Measurements from ENCODE around the gene CTF1.

Gene CTF1

DNA sequence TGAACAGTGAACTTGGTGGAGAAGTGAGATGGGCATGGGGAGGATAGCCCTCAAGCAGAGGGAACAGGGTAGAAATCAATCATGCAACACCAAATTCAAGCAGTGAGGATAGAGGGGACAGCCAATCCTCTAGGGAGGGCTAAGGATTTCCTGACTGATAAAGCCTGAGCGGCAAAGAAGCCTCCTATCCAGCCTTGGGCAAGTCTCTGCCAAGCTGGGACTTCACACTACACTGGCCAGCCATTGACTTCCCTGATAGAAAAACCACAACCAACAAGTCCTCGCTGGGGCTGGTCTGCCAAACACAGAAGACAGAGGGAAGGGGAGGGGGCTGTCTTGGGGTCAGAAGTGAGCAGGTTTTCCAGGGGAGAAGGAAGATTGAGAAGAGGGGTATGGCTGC is 24.5 kb downstream of the CTF1 start:
- TF ChIP-seq GATA3 (IDR thresholded peaks at IDR 0.05; ENCODE audit: low read depth, low read length) (no peak), GATA2 (IDR thresholded peaks at IDR 0.05; ENCODE audit: low read depth, low read length) (no peak)

DNA sequence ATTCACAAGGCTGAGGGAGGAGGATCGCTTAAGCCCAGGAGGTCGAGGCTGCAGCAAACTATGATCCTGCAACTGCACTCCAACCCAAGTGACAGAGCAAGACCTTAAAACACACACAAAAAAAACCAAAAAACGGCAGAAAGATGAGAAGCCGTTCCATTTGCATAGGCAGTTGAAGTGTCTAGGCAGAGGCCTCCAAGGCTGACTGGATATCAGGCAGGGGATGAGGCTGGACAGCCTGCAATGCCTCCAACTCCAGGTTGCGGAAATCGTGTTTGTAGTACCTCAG is 25.0 kb downstream of the CTF1 start:
- TF ChIP-seq GATA2 (IDR thresholded peaks at IDR 0.05; ENCODE audit: low read depth, low read length), result no peak
- no peak for TF ChIP-seq GATA3 (IDR thresholded peaks at IDR 0.05; ENCODE audit: low read depth, low read length)

DNA sequence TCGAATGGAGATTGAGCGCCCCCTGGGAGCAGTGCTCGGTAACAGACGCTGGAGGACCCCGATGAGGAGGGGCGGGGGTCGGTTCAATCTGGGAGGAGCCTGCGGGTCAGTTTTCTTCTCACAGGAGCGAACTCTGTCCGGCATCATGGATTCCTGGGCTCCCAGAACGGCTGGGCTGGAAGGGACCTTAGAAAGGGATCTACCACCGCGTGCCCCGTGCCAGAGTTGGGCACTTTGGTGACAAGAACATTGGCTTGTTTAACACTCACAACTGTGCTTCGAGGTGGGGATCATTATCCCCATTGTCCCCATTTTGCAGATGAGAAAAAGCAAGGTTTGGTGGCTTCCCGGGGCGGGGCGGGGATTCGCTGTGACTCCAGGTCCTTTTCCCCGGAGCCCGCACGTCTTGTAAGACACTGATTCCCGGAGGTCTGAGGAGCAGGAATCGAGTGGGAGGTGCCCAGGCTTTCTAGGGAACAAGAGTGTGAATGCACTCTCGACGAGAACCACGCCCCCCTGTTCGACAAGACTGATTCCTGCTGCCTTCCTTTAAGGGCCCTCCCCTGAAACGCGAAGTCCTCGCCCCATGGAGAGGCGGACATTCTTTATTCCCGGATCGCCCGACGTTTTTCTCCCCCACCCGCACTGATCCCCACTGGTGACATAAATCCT is 25.5 kb downstream of the CTF1 start:
- TF ChIP-seq GATA2 (IDR thresholded peaks at IDR 0.05; ENCODE audit: low read depth, low read length), result no peak
- TF ChIP-seq GATA3 (IDR thresholded peaks at IDR 0.05; ENCODE audit: low read depth, low read length), result no peak

DNA sequence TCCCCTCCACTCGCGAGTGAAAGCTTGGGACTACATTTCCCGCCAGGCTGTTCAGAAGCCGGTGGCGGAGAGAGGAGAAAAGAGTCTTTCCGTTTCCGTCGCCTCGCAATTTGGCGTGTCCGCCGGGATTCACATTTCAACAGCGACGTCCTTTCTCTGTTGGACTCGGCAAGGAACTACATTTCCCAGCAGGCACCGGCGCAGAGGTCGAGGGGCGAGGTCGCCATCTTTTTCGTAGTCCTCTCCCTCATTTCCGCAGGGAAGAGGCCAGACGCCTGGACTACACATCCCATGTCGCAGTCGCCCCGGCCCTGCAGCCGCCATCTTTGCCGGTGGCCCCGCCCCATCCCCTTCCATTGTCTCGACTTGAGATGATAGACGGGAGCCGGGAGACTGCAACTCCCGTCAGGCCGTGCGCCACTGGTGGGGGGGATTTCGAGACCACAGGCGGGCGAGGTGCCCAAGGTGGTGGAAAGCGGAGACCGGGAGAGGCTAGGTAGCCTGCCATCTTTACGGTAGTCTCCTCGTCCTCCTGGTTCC is 26.1 kb downstream of the CTF1 start:
- no peak for TF ChIP-seq GATA3 (IDR thresholded peaks at IDR 0.05; ENCODE audit: low read depth, low read length)
- TF ChIP-seq GATA2 (IDR thresholded peaks at IDR 0.05; ENCODE audit: low read depth, low read length), result no peak

DNA sequence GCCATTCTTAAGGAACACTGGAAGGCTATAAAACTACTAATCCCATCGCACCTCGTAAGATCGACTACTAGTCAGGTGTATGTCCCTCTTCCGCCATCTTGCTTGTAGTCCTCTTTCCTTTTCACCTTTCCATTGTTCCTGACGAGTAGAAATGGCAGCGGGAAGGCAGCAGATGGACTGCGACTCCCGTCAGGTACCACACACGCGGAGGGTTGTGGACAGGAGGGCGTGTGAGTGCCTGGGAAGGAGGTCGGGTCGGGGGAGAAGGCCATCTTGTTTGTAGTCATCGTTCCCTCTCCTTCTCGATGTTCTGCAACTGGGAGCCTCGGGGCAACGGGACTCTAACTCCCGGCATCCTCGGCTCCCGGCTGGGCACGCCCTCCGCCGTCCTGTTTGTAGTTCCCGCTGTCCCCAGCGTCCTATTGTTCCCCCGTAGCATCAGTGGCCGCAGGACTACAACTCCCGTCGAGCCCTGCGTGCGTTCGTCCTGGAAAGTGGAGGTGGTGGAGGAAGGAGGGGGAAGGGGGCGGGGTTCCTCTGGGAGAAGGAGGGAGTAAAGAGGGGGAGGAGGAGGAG is 26.6 kb downstream of the CTF1 start:
- TF ChIP-seq GATA2 (IDR thresholded peaks at IDR 0.05; ENCODE audit: low read depth, low read length), result no peak

- TF ChIP-seq GATA2 (IDR thresholded peaks at IDR 0.05; ENCODE audit: low read depth, low read length), result no peak
- TF ChIP-seq GATA3 (IDR thresholded peaks at IDR 0.05; ENCODE audit: low read depth, low read length), result no peak
These were observed 27.2 kb downstream of the CTF1 start, which contains the start of gene FBXL19 for GRCh38 chr16:30923554-30924075. Gene FBXL19, plus strand, starts transcription at chr16:30923572. Its CDS starts 2,183 bp downstream, at chr16:30925755.

- TF ChIP-seq GATA2 (IDR thresholded peaks at IDR 0.05; ENCODE audit: low read depth, low read length) (no peak), GATA3 (IDR thresholded peaks at IDR 0.05; ENCODE audit: low read depth, low read length) (no peak)
These were observed 27.9 kb downstream of the CTF1 start for GRCh38 chr16:30924076-30924912.

- TF ChIP-seq GATA3 (IDR thresholded peaks at IDR 0.05; ENCODE audit: low read depth, low read length) (no peak), GATA2 (IDR thresholded peaks at IDR 0.05; ENCODE audit: low read depth, low read length) (no peak)
These were observed 28.7 kb downstream of the CTF1 start for GRCh38 chr16:30924913-30925631.

DNA sequence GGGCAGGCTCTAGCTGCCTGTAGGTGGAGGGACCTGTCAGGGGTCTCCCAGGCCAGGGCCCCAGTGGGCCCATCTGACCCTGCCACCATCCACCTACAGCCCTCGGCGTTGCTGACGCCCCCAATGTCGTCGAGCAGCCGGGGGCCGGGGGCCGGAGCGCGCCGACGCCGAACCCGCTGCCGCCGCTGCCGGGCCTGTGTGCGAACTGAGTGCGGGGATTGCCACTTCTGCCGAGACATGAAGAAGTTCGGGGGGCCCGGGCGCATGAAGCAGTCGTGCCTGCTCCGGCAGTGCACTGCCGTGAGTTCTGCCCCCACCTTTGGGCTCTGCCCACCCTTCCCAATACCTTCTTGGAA is 29.2 kb downstream of the CTF1 start:
- TF ChIP-seq GATA2 (IDR thresholded peaks at IDR 0.05; ENCODE audit: low read depth, low read length) (no peak), GATA3 (IDR thresholded peaks at IDR 0.05; ENCODE audit: low read depth, low read length) (no peak)

DNA sequence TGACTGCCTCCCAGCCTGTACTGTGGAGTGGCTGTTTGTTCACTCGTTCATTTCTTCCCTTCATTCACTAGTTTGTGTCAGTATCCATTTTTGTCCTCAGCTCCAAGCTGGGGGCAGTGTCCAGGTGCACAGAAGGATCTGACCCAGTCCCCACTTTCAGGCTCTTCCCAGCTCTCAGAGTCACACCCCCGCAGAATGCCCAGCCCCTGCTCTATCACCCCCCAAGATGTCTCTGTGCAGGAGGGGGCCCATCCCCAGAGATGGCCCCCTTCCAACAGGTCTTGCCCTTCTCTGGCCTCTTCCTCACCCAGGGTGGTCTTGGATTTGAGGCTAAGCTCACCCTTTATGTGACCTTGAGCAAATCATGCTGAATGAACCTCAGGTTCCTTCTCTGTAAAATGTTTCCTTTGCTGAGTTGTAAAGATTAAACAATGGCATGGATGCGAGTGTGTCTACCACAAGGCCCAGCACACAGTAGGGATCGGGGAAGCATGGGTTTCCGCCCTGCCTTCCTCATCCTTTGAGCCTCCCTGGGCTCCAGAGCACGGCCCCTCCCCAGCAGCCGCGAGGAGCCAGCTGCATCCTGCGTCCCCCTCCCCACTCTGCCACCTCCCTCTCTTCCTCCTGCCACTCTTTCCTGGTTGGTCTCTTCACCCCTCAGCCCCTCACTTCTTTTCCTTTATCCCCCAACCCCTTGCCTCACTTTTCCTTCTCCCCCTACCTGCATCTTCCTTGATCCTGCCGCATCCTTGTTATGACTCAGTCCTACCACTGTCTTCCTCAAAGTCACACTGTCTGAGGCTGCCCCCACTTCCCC is 29.8 kb downstream of the CTF1 start:
- TF ChIP-seq GATA2 (IDR thresholded peaks at IDR 0.05; ENCODE audit: low read depth, low read length) (no peak), GATA3 (IDR thresholded peaks at IDR 0.05; ENCODE audit: low read depth, low read length) (no peak)

GRCh38 chr16:30926937-30927788 is 30.7 kb downstream of the CTF1 start:
- TF ChIP-seq GATA2 (IDR thresholded peaks at IDR 0.05; ENCODE audit: low read depth, low read length) (no peak), GATA3 (IDR thresholded peaks at IDR 0.05; ENCODE audit: low read depth, low read length) (no peak)

DNA sequence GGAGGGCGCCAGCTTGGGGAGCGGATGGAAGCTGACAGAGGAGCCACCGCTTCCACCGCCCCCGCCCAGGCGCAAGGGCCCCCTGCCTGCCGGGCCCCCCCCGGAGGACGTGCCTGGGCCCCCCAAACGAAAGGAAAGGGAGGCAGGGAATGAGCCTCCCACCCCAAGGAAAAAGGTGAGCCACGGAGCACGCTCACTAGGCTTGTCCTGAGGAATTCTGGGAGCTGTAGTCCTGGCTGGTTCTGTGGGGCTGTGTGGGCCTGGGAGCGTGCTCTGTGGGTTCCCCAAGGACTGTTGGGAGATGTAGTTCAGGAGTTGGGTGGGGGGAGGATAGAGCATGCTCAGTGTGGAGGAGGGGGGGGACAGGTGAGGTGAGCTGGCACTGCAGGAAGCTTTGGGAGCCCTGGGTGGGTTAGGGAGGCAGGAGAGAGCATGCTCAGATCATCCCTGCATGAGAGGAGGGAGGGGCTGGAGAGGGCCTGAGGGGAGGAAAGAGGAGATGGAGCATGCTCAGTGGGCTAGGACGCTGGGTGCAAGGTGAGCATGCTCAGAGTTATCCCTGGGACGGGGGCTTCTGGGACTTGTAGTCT is 31.5 kb downstream of the CTF1 start:
- no peak for TF ChIP-seq GATA2 (IDR thresholded peaks at IDR 0.05; ENCODE audit: low read depth, low read length)
- no peak for TF ChIP-seq GATA3 (IDR thresholded peaks at IDR 0.05; ENCODE audit: low read depth, low read length)
